Measurements from ENCODE around the gene SPTBN4.
A peak's percentile ranks its signal among the peaks of the same experiment; 100 is the strongest.
"Not testable (repeated sequence)": the region's sequence is repeated elsewhere in the genome, so short reads cannot be mapped to it uniquely, and the experiment has no call there.

Gene SPTBN4

DNA sequence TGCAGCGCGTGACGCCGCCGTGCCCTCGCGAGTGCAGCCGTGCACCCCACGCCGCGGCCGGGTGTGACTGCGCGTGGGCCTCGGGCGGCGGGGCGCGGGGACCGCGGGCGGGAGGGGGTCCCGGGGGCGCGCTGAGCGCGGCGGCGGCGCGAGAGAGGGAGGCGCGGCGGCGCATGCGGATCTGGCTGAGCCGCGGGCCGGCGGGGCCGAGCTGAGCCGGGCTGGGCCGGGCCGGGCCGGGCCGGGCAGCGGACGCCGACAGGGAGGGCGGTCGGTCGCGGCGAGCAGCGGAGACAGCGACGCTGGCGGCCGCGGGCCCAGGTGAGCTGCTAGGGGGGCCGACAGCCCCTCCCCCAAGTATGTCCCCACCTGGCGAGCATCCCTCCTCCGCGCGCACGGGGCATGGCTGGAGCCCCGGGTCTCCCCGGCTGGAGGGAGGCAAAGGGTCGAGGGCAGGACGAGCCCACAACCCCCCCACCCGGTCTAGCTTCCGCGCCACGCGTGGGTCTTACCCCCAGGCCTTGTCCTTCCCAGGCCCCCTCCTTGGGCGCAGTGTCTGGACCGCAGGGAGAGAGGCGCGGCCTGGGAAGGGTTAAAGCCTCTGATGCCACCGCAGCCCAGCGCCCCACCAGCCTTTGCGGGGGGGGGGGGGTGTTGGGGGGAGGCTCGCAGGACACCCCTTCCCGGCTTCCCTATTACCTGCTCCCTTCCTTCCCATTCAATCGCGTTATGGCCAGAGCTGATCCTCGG is at the start of gene SPTBN4:
TSS of gene SPTBN4 (plus strand) at position 17 of the 750 bp plus-strand sequence. CDS start 5,621 bp downstream, outside the sequence.
- peak; percentile 51 for DNase-seq (ENCODE audit: low spot score)

DNA sequence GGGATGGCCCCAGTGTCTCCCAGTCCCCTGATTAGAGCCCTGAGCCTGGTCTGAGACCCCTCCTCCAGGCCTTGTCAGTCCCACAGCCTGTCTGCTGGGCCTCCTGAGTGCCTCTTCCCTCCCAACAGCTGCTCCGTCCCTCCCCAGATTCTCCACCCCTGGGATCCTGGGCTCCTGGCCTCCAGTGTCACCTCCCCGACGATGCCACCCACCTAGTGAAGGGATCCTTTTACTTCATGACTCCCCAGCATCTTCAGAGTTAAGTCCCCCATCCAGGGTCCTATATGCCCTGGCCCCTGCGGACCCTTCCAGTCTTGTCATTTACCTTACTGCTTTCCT is 49.2 kb upstream of the SPTBN4 start:
- no peak for DNase-seq (ENCODE audit: low spot score)

DNA sequence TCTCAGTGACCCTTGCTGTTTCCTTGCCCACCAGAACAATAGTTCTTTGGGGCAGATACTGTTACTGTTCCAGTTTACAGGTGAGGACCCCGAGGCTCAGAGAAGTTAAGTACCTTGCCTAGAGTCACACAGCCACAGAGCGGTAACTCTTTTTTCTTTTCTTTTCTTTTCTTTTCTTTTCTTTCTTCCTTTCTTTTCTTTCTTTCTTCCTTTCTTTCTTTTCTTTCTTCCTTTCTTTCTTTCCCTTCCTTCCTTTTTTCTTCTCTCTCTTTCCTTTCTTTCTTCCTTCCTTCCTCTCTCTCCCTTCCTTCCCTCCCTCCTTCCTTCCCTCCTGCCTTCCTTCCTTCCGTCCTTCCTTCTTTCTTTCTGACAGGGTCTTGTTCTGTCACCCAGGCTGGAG is 48.8 kb upstream of the SPTBN4 start:
- DNase-seq (ENCODE audit: low spot score), result no peak

DNA sequence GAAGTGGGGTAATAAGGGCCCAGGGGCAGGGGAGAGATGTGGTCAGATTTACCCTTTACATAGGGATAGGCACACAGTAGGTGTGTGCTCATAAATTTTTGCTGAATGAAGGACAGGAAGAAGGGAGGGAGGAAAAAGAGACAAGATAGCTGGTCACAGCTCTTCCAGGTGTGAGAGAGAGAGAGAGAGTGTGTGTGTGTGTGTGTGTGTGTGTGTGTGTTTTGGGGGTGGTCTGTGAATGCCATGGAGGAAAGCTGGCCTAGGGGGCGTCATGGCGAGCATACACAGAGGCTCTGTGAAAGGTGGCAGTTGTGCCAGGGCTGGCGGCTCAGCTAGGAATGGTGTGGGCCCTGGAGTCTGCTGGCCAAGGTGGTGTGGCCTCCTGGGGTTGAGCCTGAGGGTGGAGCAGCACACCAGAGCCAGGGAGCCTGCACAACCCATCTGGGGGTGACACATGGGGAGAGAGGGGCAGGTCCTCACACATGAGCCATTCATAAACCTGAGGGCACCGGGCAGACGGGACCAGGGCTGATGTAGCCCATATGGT is 47.7 kb upstream of the SPTBN4 start:
- no peak for DNase-seq (ENCODE audit: low spot score)

DNA sequence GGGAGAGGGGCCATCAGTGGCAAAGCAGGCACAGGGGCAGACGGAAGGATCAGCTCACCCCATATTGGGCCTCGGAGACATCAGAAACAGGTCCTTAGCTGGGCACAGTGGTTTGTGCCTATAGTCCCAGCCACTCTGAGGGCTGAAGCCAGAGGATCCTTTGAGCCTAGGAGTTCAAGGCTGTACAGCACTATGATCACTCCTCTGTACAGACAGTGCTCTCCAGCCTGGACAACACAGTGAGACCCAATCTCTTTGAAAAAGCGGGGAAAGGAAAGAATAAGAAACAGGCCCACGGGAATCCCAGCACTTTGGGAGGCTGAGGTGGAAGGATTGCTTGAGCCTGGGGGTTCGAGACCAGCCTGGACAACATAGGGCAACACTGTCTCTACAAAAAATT is 47.0 kb upstream of the SPTBN4 start:
- DNase-seq (ENCODE audit: low spot score), result no peak

DNA sequence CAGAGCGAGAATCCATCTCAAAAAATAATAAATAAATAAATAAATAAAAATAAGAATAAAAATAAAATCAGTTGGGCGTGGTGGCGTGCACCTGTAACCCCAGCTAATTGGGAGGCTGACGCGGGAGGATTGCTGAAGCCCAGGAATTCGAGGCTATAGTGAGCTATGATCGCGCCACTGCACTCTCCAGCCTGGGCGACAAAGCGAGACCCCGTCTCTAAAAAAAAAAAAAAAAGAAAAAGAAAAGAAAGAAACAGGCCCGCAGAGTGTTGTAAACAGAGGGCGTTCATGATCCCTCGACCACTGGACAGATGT is 46.4 kb upstream of the SPTBN4 start:
- no peak for DNase-seq (ENCODE audit: low spot score)

DNA sequence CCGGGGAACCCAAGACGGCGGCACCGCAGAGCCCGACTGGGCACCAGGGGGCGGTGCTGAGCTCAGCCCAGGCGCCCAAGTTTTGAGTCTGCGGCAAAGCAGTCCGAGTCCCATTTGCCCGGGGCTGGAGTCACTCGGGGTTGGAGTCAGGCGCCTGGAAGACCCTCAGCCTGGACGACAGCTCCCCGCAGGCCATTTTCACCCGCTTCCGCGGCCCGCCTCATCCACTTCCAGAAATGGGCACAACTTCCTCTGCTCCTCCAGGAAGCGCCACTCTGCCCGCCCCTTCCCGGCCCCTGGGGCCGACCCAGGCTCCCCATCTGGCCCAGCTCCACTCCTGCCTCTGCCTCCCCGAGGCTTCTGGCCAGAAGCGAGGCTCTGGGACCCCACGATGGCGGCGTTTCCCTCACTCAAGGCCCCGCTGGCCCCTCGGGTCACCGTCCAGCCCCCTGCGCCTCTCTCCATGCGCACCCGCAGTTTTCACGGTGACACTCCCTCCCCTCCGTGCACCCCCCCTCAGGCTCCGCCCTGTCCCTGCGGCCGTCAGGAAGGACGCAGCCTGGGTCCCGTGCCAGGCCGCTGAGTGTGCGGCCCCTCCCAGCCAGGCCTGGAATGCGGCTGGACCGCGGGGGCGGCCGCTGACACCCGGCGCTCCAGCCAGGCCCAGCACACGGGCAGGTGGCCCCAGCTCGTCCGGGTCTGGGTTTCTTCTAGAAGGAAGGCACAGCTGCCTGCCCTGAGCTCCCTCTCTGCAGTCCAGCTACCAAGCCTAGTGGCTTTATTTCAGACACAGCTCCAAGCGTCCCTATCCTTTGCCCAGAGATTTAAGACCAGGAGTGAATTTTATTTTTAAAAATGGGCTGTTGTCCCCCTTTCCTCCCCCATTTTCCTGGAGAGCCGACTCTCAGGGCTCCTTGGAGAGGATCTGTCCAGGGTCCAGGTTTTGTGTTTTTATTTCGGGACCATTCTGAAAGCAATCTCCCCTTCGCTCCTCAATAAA is 45.7 kb upstream of the SPTBN4 start:
- peak; percentile 95 for DNase-seq (ENCODE audit: low spot score)

DNA sequence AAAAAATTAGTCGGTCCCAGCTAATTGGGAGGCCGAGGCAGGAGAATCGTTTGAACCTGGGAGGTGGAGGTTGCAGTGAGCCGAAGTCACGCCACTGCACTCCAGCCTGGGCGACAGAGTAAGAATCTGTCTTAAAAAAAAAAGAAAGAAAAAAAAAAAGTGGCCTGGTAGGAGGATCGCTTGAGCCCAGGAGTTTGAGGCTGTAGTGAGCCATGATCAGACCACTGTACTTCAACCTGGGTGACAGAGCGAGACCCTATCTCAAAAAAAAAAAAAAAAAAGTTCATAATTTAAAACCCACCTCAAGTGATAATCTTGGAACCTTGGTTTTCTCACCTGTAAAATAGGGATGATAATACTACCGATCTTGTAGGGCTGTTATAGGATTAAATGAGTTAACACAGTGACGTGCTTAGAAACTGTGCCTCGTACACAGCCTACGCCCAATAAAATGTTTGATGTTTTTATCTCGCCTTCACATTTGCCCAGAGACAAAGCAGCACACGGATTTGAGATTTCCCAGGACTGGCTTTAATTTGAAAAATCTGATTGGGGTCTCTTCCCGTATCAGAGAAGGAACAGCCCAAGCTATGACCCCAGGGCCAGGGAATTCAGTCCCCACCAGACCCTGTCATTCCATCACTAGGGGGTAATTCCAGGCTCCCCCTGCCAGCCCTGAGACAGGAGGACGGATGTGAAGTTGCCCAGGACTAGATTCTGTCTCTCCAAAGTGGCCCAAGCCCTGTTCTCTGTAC is 44.6 kb upstream of the SPTBN4 start:
- no peak for DNase-seq (ENCODE audit: low spot score)

DNA sequence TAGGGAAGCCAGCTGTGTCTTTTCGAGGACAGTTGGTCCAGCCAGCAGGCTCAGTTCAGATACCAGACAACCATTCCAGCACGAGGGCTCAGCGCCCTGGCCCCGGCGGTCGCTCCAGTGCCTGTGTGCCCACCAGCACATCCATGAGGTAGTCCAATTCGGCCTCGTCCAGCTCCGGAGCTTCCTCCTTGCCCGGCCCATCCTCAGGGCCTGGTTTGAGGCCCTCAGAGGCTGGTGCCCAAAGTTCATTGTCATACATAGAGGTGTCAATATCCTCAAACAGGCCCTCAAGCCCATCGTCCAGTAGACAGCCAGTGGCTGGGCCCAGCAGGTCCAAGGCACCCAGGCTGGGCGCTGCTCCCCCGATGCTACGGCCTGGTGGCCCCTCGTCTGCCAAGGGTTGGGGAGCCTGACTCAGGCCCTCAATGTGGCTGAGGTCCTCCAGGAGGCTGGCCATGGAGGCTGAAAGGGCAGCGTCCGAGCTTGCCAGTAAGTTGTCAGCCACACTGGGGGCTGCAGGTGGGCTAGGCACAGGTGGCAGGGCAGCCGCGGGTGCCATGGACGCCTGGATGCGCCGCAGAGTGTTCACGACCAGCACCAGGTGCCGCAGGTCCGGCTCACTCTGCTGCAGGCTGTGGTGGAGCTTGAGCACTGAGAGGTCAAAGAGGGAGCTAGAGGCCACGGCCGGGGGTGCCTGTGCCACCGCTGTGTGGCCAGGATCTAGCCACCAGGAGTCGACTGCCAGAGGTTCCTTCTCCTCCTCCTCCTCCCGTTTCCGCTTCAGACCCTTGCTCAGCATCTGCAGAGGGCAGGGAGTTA is 43.8 kb upstream of the SPTBN4 start:
- no peak for DNase-seq (ENCODE audit: low spot score)

DNA sequence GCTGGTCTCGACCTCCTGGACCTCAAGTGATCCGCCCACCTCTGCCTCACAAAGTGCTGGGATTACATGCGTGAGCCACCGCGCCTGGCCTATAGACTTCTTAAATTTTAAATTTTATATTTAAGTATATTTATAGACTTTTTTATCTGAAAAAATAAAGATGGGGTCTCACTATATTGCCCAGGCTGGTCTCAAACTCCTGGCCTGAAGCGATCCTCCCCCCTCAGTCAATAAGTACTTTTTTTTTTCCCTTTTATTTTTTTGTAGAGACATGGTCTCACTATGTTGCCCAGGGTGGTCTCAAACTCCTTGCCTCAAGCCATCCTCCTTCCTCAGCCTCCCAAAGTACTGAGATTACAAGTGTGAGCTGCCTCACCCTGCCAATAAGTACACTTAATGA is 42.9 kb upstream of the SPTBN4 start:
- DNase-seq (ENCODE audit: low spot score), result no peak

DNA sequence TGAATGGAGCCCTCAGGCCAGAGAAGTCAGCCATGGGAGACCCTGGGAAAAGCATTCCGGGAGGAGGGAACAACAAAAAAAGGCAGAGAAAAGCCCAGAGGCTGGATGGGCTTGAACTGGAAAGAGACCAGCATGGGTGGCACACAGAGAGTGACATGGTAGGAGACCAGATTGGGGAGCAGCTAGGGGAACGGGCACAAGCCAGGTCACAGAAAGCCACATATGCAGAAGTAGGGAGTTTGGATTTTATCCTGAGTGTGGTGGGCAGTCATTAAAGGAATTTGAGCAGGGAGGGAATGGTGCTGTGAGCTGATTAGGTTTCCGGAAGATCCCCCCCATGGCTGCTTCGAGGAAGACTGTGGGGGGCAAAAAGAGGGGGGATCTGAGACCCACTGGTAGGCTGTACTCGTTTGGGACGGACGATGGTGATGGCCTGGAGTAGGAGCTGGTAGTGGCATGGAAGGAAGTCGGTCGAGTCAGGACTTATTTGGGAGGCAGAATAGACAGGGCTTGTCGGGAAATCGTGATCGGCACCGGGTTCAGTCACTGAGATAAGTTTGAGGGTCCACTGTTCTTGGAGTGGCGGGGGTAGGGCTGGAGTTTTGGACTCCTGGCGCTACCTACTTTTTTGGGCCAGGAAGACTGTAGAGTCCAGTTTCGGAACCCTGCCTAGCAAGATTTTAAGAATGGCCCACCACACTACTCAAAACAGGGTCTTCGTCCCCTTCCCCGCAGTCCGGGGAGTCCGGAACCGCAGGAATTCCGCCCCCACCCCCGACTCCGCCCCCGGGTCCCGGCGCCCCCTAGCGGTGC is 42.0 kb upstream of the SPTBN4 start:
- DNase-seq (ENCODE audit: low spot score), result no peak

DNA sequence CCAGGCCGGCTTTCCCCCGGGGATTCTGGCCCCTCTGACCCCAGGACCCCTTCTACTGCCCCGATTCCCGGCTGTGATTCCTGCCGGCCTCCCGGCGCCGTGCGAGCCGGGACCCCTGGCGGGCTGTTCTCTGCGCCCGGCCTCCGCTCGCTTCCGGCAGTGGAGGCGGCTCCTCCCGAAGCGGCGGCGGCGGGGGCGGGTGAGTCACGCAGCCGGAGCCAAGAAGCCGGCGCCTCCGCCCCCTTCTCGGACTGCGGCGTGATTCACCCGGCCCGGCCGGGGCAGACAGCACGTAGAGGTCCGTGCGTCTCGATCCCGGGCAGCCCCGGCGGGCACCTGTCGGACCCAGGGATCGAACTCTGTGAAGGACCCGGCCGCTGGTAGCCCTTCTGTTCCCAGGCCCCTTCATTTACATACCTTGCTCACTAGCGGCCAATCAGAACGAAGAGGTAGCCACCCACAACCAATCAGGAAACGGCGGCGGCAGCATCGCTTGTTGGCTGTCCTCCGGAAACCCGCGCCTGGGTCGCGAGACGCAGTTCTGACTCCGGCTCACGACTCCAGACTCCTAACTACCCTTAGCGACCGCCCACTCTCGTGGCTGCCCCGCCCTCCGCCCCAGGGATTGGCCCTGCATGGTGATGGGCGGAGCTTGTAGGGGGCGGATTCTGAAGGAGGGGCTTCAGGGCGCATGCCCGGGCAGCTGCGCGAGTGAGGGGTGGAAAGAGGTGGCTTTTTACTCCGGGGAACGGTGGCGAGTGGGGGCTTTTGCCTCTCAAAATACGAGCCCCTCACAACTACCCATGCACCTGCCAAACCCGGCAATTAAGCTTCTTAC is 41.1 kb upstream of the SPTBN4 start, which contains the start of gene SERTAD1:
TSS of gene SERTAD1 (minus strand) at position 543 of the 838 bp plus-strand sequence. CDS start 2,446 bp downstream, outside the sequence.
- DNase-seq (ENCODE audit: low spot score), result peak; percentile 98

DNA sequence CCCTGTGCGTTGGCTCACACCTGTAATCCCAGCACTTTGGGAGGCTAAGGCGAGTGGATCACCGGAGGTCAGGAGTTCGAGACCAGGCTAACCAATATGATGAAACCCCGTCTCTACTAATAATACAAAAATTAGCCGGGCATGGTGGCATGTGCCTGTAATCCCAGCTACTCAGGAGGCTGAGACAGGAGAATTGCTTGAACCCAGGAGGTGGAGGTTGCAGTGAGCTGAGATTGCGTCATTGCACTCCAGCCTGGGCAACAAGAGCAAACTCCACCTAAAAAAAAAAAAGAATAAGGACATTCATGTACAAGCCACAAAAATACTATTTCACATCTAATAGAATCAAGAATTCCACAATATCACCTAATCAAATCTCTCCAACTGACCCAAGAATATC is 38.6 kb upstream of the SPTBN4 start:
- not testable (repeated sequence) for DNase-seq (ENCODE audit: low spot score)

DNA sequence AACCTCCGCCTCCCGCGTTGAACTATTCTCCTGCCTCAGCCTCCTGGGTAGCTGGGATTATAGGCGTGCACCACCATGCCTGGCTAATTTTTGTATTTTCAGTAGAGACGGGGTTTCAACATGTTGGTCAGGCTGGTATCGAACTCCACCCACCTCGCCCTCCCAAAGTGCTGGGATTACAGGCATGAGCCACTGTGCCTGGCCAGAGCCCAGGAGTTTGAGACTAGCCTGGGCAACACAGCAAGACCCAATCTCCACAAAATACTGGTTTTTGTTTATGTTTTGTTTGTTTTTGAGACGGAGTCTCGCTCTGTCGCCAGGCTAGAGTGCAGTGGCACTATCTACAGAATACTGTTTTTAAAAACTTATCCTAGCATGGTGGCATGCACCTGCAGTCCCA is 36.6 kb upstream of the SPTBN4 start:
- DNase-seq (ENCODE audit: low spot score), result not testable (repeated sequence)

DNA sequence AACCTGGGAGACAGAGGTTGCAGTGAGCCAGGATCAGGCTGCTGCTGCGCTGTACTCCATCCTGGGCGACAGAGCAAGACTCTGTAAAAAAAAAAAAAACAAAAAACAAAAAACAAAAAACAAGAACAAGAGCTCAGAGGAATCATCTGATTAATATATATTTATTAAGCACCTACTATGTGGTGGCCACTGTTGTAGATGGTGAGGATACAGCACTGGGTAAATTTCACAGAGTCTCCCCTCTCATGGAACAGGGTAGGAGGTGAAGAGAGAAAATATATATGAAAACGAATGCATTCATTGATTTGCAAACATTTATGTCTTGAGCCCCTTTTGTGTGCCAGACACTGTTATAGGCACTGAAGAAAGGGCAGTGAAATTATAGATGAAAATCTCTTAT is 35.1 kb upstream of the SPTBN4 start:
- no peak for DNase-seq (ENCODE audit: low spot score)

DNA sequence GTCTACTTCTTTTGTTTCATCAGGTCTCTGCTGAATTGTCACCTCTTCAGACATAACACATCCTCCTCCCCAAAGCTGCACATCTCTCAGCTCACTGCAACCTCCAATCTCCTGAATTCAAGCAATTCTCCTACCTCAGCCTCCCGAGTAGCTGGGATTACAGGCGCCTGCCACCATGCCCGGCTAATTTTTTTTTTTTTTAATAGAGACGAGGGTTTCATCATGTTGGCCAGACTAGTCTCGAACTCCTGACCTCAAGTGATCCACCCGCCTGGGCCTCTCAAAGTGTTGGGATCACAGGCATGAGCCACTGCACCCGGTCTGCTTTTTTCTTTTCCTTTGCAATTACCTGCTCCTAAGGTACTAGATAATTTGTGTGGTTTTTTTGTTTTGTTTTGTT is 34.0 kb upstream of the SPTBN4 start:
- not testable (repeated sequence) for DNase-seq (ENCODE audit: low spot score)

DNA sequence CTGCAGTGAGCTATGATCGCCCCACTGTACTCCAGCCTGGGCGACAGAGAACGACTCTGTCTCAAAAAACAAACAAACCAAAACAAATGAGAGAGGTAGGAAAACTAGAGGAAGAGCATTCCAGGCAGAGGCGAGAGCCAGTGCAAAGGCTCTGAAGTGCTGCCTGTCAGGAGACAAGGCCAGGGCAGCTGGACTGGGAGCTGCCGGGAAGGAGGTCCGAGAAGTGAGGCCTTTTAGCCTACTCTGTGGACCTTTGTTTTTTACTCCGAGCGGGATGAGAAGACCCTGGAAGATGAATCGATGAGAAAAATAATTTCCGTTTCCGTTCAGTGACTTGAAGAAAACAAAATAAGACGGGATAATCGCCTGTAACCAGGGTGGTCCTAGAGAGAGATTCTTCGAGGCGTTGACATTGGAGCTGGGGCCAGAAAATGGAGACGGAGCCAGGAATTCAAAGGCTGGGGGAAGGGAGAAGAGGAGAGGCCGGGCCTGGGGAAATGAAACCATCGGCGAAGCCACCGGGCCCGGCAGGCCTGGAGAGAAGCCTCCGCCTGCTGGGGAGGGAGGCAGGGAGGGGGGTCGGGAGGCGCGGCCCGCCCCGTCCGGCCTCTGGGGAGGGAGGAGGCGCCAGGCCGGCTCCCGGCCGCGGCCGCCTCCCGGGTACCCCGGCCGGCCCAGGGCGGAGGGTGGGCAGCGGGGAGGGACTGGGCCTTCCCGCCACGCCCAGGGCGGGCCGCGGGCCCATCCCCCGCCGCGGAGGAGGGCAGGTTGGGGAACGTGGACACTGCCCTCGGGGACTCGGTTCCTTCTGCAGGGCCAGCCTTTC is 33.2 kb upstream of the SPTBN4 start:
- peak; percentile 93 for DNase-seq (ENCODE audit: low spot score)

DNA sequence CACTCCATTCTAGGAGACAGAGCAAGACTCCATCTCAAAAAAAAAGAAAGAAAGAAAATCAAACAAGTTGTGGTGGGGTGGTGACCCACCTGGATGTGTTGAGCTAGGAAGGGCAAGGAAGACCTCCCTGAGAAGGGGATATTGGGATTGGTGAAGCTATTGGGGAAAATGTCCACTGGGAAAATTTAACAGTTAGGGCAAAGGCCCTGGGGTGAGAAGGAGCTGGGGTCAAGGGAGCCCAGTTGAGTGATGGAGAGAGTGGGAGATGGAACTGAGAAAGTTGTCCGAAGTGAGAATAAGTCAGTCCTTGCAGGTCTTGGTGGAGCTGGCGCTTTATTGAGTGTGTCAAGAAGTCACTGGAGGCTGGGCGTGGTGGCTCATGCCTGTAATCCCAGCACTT is 28.5 kb upstream of the SPTBN4 start:
- DNase-seq (ENCODE audit: low spot score), result no peak

Data from AG08396 (cell line).